CD4-positive, alpha-beta T cell treated with Interleukin-15 for 1 hour (primary cell): ENCODE data around the gene SYT8.
"Not testable (repeated sequence)": the region's sequence is repeated elsewhere in the genome, so short reads cannot be mapped to it uniquely, and the experiment has no call there.

Source experiments
- DNase-seq: peaks from one replicate; pipeline ENCODE4 v3.0.0-alpha.2; 2020

SYT8 gene

DNA sequence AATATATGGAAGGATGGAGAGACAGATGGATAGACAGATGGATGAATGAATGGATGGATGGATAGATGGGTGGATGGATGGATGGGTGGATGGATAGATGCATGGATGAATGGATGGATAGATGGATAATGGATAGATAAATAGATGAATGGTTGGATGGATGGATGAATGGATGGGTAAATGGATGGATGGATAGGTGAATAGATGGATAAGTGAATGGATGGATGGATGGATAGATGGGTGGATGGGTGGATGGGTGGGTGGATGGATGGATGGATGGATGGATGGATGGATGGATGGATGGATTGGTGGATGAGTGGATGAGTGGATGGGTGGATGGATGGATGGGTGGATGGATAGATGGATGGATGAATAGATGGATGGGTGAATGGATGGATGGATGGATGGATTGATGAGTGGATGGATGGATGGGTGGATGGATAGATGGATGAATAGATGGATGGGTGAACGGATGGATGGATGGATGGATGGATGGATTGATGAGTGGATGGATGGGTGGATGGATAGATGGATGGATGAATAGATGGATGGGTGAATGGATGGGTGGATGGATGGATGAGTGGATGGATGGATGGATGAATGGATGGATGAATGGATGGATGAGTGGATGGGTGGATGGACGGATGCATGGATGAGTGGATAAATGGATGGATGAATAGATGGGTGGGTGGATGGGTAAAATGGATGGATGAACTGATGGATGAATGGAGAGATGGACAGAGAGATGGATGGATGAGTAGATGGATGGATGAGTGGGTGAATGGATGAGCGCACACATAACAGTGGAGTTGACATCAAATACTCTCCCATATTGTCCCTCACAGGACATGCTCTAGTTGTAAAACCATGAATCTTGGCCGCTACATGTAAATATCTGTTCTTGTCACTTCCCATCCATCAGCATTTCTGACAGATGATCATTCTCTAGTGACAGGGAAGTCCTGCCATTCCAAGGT is 26.9 kb downstream of the SYT8 start:
- DNase-seq, result no peak

DNA sequence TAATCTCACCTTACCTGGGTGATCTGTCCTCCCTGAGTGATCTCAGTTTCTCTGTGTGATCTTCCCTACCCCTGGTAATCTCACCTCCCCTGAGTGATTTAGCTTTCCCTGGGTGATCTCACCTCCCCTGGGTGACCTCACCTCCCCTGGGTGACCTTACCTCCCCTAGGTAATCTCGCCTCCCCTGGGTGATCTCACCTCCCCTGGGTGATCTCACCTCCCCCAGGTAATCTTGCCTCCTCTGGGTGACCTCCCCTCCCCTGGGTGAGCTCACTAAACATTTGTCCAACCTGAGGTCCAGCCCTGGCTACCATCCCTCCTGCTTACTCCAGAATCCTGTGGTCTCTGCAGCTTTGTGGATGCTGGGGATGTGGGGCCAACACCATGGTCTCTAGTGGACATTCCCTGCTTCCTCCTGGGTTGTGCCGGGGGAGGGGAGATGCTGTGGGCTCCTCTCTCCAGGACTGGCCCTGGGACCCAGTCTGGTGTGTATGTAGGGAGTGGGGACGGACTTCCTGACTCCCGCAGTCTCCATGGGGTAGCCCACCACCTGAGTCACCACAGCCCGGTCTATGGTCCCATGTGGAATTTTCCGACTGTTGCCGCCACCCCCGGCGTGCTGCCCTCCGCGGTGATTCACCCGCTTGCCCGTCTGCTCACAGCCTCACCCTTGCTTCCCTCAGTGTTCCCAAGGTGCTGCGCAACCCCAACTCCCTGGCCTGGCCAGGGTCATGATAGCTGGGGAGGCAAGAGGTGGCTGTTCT is 28.0 kb downstream of the SYT8 start:
- DNase-seq, result no peak

DNA sequence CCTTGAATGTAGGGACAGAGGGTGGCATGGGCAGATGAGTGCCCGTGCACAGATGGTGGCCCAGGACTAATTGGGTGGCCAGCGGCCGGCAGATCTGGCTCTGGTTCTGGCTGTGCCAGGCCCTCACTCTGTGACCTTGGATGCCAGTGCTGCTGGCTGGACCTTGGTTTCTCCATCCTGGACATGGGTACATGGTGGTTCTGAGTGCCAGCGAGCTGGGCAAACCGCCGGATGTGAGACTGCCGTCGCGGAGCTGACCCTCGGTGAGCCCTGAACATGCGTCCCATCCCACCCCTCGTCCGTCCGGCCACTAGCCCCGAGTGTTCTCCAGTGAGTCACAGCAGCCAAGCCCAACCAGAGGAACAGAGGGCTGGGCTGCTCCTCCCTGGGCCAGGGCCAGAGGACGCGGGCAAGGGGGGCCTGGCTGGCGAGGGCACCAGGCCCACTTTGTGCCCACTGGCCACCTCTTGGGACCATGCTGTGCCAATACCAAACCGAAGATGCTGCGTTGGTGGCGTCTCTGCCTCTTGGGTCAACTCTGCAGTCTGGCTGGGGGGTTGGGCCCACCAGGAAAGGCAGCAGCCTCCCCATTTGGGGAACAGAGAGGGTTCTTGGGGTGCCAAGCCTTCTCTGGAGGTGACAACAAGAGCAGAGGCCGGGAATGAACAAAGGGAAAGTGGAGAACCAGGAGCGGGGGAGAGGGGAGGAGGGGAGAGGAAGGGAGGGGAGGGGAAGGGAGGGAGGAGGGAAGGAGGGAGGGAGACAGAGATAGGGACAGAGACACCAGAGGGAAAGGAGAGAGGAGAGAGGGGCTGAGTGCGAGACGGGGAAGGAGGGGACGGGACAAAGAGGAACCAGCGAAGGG is 28.8 kb downstream of the SYT8 start:
- peak; percentile 60 for DNase-seq

DNA sequence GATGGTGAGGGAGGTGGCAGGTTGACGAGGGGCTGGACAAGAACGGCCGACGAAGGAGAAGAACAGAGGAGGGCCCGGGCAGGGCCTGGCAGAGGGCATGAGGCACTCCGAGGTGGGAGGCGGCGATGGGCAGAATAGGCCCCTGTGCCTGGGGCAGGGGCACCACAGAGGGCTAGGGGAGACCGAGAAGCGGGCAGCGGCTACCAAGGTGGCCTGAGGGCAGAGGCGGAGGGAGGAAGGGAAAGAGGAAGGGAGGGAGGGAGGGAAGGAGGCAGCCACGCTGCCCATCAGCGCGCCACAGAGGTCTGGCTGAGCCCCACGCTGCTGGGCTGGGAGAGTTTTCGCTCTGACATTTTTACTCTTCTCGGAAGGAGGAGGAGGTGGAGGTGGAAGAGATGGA is 29.4 kb downstream of the SYT8 start:
- DNase-seq, result no peak

DNA sequence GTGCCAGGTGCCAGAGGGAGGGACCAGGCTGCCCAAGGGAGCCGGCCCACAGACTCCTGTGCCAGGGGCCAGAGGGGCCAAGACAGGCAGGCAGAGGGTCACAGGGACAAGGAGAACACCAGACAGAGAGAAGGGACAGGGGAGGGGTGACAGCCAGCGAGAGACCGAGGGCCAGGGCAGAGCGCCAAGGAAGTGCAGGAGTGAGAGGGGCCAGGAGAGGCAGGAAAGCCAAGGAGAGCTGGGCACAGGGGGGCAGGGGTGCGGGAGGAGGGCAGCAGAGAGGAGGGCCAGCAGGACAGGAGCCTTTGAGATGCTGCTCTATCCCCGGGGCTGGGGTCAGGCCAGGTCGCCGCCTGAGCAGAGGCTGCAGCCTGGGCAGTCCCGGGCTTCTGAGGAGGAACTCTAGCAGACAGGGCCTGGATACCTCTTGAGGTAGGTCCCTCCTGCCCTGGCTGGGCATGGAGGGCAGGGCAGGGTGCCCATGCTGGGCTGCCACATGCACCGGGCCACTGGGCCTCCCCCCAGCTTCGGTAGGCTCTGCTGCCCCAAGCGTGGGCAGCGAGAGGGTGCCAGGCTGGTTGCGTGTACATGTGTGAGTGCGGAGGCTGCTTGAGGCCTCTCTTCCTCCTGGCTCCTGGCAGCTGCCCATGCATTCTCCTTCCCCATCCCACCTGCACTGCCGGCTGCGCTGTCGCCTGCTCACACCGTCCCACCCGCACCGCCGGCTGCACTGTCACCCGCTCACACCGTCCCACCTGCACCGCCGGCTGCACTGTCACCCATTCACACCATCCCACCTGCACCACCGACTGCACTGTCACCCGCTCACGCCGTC is 30.3 kb downstream of the SYT8 start:
- DNase-seq, result no peak

- no peak for DNase-seq
Measured at GRCh38 chr11:1866226-1866625, 31.4 kb downstream of the SYT8 start.

- DNase-seq, result no peak
Measured at GRCh38 chr11:1866776-1867175, 32.0 kb downstream of the SYT8 start.

- no peak for DNase-seq
Measured at GRCh38 chr11:1867381-1867780, 32.6 kb downstream of the SYT8 start.

GRCh38 chr11:1868056-1868635 is 33.4 kb downstream of the SYT8 start:
- DNase-seq, result no peak

- DNase-seq, result no peak
Measured at GRCh38 chr11:1868636-1869291, 34.0 kb downstream of the SYT8 start.

DNA sequence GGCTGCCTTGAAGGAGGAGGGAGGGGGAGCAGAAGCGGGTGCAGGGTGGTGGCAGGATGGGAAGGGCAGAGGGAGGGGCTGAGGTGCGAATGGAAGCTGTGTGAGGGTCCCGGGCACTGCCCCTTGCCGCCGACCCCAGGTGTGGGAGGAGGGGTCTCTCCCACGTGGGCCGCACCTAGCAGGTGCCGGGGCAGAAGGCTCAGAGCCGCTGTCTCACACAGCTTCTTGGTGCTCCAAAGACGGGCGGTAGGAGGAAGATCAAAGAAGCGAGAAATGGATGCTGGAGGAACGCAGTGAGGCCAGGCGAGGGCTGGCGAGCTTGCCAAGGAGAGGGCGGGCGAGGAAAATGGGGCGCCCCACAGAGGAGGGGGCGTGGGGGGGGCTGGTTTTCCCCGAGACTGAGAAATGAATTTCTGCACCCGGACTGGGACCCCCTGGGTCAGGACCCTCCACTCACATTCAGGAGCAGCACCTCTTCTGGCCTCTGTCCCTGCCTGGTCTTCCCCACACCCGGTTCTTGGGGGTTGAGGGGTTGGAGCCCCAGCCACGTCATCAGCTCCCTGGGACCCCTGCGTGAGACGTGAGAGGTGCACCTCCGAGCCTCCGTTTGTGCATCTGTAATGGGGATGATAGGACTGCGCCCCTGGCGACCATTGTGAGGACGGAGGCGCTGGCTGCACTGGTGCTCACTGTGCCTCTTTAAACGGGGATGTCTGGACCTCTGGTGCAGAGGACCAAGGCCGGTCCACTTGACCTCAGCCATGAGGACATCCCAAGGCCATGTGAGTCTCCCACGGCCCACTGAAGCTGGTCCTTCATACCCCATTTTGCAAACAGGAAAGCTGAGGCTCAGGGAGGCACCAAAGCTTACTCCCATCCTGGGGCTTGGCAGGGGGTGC is 34.9 kb downstream of the SYT8 start:
- DNase-seq, result no peak

DNA sequence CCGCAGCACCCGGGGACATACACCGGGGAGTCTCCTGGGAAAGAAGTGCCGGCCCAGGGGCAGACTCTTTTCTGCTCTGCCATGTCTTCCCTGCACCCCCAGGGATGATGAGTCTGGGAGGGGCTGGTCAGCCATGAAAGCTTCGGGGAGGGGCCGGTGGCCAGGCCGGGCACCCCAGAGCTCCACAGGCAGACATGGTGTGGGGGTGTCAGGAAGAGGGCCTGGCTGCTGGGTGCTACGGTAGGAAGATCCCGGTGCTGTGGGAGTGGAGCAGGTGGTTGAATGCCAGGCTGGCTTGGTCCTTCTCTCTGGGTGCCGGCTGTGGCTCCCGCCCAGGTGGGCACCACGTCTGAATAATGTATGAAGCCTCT is 35.5 kb downstream of the SYT8 start:
- no peak for DNase-seq

- peak; percentile 41 for DNase-seq
Measured at GRCh38 chr11:1870721-1871466, 36.1 kb downstream of the SYT8 start.

DNA sequence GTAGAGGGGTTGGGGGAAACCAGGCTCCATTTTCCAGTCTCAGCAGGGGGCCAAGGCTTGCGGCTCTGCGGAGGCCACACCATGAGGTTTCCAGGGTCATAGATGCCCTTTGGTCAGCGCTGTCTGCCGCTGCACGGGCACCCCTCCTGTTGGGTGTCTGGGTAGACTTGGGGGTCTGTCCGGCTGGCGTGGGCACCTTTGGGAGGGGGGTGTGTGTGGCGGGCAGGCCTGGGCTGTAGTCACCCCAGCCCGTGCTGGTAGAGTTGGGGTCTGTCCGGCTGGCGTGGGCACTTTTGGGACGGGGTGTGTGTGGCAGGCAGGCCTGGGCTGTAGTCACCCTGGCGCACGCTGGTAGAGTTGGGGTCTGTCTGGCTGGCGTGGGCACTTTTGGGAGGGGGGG is 36.7 kb downstream of the SYT8 start:
- DNase-seq, result no peak

GRCh38 chr11:1872267-1872985 is 37.6 kb downstream of the SYT8 start:
- no peak for DNase-seq

- no peak for DNase-seq
Measured at GRCh38 chr11:1873048-1873812, 38.4 kb downstream of the SYT8 start.

GRCh38 chr11:1873813-1874150 is 39.0 kb downstream of the SYT8 start:
- DNase-seq, result not testable (repeated sequence)
